ENCODE results near the gene GAS7.
"Not testable (repeated sequence)": the region's sequence is repeated elsewhere in the genome, so short reads cannot be mapped to it uniquely, and the experiment has no call there.

Gene GAS7

DNA sequence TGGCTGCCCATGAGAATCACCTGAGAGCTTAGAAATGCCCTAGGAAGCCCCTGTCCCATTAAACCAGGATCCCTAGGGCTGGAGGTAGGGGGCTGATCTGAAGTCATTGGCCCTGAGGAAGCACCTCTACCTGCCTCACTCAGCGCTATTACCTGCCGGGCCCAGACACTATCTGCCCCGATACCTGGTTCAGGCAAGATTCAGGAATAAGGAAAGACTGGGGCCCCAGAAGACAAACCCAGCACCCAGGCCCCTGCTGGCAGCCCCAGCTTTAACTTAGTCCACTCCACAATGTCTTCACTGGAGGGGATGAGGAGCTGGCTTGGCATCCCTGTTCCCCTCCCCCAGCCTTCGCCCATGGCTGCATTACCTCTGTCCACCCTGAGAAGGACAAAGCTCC lies 126.3 kb downstream of the GAS7 start:
- no peak for DNase-seq (ENCODE audit: low read depth)

DNA sequence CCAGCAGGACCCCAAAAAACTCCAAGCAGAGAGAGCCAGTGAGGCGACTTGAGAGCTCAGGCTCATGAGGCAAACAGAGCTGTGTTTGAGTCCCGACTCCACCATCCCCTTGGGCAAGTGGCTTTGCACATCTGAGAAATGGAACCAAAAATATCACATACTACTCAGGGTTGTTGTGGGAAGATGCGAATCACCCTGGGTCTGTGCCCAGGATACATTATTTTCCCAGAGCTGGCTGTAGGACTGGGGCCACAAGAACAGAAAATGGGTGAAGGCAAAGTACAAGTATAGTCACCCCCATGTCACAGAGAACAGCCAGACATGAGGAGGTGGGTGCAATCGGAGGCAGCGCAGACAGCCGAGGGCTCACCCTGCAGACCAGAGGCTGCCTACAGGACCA lies 127.3 kb downstream of the GAS7 start:
- no peak for DNase-seq (ENCODE audit: low read depth)

- no peak for DNase-seq (ENCODE audit: low read depth)
Measured at GRCh38 chr17:10070690-10071089, 127.7 kb downstream of the GAS7 start.

DNA sequence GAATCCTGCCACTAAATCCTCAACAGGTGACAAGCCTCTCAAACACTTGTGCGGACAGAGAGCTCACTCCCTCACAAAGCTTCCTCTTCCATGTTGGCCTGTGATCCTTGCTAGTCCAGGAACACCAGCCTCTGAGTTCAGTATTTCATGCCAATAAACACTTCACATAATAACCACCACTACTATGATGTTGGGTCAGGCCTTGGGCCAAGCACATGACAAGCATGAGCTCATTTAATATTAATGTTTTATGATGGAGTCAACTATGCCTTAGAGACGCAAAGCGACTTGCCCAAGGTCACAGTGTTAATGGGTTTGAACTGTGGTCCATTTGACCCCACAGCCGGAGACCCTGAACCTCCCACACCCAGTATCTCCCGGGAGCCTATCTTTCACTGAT lies 129.1 kb downstream of the GAS7 start:
- no peak for DNase-seq (ENCODE audit: low read depth)

- DNase-seq (ENCODE audit: low read depth), result no peak
Measured at GRCh38 chr17:10067446-10068143, 130.8 kb downstream of the GAS7 start.

DNA sequence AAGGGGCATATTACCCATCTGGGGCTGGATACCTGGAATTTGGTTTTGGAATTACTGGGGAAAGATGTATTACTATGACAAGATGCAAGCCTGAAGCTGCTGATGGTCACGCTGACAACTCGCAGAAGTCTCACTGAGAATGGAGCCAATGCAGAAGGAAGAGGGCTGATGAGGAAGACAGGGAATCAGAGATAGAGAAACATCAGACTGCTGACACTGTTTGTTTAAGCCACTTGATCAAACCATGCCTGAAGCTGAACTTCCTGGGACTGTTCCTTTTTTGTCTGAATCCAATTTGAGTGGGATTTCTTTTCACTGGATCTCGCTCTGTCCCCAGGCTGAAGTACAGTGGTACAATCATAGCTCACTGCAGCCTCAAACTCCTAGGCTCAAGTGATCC lies 133.9 kb downstream of the GAS7 start:
- DNase-seq (ENCODE audit: low read depth), result no peak

GRCh38 chr17:10063730-10064241 lies 134.6 kb downstream of the GAS7 start:
- DNase-seq (ENCODE audit: low read depth), result peak; percentile 22

- no peak for DNase-seq (ENCODE audit: low read depth)
Measured at GRCh38 chr17:10062691-10063385, 135.6 kb downstream of the GAS7 start.

- DNase-seq (ENCODE audit: low read depth), result no peak
Measured at GRCh38 chr17:10061111-10061845, 137.1 kb downstream of the GAS7 start.

DNA sequence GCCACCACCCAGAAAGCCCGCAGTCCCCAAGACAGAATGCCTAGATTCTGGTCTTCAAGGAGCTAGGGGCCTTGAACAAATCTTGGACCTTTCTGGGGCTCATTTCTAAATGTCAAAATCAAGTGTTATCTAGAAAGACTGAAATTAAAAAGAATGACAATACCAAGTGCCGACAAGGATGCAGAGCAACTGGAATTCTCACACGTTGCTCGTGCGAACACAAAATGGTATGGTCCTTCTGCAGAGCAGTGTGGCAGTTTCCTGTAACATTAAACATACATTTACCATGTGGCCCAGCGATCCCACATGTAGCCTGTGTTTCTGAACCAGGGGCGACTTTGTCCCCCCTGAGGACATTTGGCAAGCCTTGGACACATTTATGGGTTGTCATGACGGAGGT lies 137.9 kb downstream of the GAS7 start:
- no peak for DNase-seq (ENCODE audit: low read depth)

DNA sequence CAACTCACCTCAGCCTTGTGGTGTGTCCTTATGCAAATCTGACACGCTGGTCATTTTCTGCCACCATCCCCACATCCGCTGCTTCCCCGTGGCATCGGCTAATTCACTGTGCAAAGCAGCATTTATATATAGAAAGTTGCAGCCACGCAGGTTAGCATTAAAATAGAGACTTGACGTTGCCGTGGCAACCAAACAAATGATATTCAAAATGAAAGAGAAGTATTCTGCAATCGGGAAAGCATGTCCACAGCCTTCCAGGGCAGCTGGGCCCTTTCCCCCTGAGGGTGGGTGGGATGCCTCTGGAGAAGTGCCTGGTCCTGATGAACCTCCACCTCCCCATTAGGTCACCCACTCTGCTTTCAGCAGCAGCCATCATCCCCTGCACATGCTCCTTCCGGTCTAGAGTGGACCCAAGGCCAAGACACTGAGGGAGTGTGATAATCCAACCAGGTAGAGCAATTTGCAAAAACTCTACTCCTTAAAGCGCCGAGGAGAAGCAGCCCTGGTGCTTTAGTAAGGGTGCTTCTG lies 138.7 kb downstream of the GAS7 start:
- no peak for DNase-seq (ENCODE audit: low read depth)

DNA sequence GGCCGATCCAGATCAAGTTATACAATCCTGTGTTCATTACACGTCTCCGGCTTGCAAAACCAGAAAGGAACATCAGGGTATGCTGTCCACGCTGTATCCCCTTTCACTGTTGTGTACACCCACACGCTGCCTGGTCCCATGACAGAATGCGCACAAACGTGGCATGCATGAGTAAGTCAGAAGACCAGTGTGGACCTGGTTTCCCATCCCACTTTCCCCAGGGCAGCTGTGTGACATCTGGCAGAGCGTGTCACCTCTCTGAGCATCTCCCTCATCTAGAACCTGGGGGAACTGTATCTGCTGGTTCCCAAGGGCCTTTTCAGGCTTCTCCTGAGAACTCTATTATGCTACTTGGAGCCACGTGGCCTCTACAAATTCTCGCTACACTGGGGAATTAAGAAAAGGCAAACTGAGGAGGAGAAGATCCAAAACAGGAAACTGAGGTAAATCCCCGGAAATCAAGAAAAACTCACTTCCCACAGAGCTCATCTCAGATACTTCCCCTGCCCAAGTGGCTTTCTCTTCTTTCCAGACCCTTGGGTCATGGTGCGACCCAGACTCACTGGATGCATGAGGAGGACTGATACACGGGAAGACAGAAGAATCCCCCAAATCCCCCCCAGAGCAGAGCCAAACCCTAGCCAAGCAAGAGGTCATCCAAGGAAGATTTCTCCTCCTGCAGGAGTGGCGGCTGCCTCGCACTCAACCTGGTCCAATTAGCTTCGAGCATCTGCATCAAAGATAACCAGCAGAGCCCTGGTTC lies 139.3 kb downstream of the GAS7 start:
- no peak for DNase-seq (ENCODE audit: low read depth)

DNA sequence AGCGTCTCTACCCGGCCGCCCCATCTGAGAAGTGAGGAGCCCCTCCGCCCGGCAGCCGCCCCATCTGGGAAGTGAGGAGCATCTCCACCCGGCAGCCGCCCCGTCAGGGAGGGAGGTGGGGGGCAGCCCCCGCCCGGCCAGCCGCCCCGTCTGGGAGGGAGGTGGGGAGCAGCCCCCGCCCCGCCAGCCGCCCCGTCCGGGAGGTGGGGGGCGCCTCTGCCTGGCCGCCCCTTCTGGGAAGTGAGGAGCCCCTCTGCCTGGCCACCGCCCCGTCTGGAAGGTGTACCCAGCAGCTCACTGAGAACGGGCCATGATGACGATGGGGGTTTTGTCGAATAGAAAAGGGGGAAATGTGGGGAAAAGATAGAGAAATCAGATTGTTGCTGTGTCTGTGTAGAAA lies 140.9 kb downstream of the GAS7 start:
- not testable (repeated sequence) for DNase-seq (ENCODE audit: low read depth)

GRCh38 chr17:10055262-10055975 lies 143.0 kb downstream of the GAS7 start:
- DNase-seq (ENCODE audit: low read depth), result no peak

GRCh38 chr17:10053782-10054540 lies 144.4 kb downstream of the GAS7 start:
- no peak for DNase-seq (ENCODE audit: low read depth)

DNA sequence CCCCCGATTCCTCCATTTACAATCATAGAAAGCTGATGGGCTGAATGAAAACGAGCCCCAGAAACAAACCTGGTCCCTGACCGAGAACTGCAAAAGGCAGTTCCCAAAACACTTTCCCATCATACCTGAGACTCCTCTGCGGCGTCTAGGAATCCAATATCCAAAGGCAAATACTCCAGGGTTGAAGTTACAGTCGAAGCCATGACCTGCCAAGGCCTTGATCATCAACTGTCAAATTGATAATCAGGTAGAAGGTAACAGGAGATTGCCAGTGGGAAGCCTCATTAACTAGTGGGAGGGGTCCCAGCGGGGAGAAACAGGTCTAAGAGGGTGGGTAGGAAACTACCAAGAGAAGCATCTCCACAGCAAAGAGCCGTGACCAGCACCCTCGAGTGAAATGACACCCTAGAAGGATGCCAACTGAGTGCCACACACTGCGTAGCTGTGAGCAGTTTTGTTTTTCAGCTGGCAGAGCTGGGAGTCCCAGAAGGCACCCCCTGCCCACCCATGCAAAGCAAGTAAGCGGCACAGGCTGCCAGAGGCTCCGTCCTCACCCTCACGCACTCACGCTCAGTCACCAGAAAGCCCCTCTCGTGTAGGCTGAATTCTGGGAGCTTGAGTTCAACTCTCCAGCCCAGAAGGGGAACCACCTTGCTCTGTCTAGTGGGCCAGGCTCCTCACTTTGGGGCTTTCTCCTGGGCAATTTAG lies 146.1 kb downstream of the GAS7 start:
- DNase-seq (ENCODE audit: low read depth), result no peak

DNA sequence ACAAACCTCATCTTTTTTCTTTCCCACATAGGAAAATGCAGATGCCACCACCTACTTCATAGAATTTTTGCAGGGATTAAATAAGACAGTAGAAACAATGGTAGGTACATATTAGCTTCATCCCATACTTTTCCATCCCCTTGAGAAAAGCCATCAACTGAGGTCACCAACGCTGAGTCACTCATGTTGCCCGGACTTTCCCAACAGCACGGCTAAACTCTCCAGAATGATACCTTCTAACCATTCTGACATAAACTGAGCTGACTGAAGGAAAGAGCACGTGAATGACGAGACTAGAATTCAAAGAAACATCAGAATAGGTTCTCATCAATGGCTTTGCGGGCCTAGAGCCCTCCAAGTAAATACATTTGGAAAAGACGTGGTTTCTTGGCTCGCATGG lies 147.3 kb downstream of the GAS7 start:
- DNase-seq (ENCODE audit: low read depth), result no peak

DNA sequence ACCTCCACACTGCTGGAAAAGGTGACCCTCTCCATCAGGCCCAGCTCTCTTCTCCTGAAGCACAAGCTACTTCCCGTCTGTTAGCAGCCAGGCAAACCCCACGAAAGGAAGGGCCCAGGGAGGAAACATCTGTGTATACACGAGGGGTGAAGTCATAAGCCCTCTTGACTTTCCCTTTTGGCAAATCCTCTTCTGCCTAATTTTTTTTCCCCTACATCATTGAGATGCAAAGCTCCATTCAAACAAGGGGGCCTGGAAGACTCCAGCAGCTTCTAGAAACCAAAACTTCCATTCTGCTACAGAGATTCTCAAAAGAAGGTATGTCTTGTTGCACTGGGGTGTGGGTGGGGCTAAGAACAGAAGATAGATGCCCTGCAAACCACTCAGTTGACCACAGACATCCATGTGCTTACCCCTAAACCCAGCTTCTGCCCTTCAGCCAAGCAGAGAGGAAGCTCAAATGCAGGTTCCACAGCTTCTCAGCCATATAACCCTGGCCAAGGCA lies 147.8 kb downstream of the GAS7 start:
- DNase-seq (ENCODE audit: low read depth), result no peak

GRCh38 chr17:10048629-10049350 lies 149.6 kb downstream of the GAS7 start:
- DNase-seq (ENCODE audit: low read depth), result no peak
